ENCODE results near the gene LIN7A.
A peak's percentile ranks its signal among the peaks of the same experiment; 100 is the strongest.

Gene LIN7A

GRCh38 chr12:80766210-80766609 lies 171.5 kb downstream of the LIN7A start:
- DNase-seq (ENCODE audit: low read depth) = no peak
- no peak for TF ChIP-seq CTCF (conservative IDR thresholded peaks at IDR 0.05; ENCODE audit: control insufficient read depth, insufficient read depth, low read depth, low read length)
- no peak overlapping the region for H3K4me3 ChIP-seq (ENCODE audit: control insufficient read depth, low read depth, low read length)

- peak; percentile 58 for TF ChIP-seq CTCF (conservative IDR thresholded peaks at IDR 0.05; ENCODE audit: control insufficient read depth, insufficient read depth, low read depth, low read length)
- peak; percentile 83 for DNase-seq (ENCODE audit: low read depth)
Measured at GRCh38 chr12:80763874-80764273, 173.9 kb downstream of the LIN7A start.

GRCh38 chr12:80761838-80762237 lies 175.9 kb downstream of the LIN7A start:
- no peak for TF ChIP-seq CTCF (conservative IDR thresholded peaks at IDR 0.05; ENCODE audit: control insufficient read depth, insufficient read depth, low read depth, low read length)
- peak; percentile 58 for DNase-seq (ENCODE audit: low read depth)
- no peak overlapping the region for H3K4me3 ChIP-seq (ENCODE audit: control insufficient read depth, low read depth, low read length)

More at GRCh38 chr12:80763874-80764273, 173.9 kb downstream of the LIN7A start:
- no peak overlapping the region for H3K4me3 ChIP-seq (ENCODE audit: control insufficient read depth, low read depth, low read length)

GRCh38 chr12:80756875-80757274 lies 180.9 kb downstream of the LIN7A start:
- no peak for TF ChIP-seq CTCF (conservative IDR thresholded peaks at IDR 0.05; ENCODE audit: control insufficient read depth, insufficient read depth, low read depth, low read length)
- no peak overlapping the region for H3K4me3 ChIP-seq (ENCODE audit: control insufficient read depth, low read depth, low read length)
- peak; percentile 70 for DNase-seq (ENCODE audit: low read depth)

DNA sequence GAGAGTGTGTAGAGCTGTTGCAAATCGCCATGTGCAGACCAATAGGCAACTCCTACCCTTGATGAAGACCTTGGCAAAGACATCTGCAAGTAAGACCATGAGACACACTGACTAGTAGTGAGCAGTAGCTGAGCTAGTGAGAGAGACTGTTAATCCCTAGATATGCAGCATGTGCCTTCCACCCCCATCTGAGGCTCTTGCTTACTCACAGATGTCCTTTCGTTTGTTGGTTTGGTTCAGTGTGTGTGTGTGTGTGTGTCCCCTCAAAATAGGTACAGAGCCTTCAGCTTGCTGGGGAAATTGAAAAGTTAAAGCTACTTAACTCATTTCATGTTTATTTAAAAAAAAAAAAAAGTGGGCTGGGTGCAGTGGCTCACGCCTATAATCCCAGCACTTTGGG lies 183.5 kb downstream of the LIN7A start:
- DNase-seq (ENCODE audit: low read depth) = no peak
- no peak for TF ChIP-seq CTCF (conservative IDR thresholded peaks at IDR 0.05; ENCODE audit: control insufficient read depth, insufficient read depth, low read depth, low read length)

DNA sequence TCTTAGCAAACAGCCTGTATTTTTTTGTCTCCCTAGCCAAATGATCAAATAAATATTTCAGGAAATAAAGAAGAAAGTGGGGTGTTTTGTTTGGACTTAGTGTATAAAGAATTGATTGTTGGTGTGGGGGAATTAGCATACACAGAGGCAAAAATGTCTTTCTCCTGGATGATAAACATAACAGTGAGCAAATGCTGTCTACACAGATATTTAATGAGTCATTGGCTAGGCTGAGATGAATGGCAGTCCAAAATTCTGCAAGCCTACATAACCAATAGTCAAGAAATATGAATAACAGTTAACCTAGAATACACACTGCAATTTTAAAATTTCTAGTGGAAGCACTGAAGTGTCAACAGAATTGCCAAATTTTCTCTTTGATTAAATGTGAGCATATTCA lies 185.3 kb downstream of the LIN7A start:
- TF ChIP-seq CTCF (conservative IDR thresholded peaks at IDR 0.05; ENCODE audit: control insufficient read depth, insufficient read depth, low read depth, low read length) = no peak
- H3K4me3 ChIP-seq (ENCODE audit: control insufficient read depth, low read depth, low read length) = no peak overlapping the region
- peak; percentile 14 for DNase-seq (ENCODE audit: low read depth)

More for the DNA sequence above, 183.5 kb downstream of the LIN7A start:
- H3K4me3 ChIP-seq (ENCODE audit: control insufficient read depth, low read depth, low read length) = no peak overlapping the region

DNA sequence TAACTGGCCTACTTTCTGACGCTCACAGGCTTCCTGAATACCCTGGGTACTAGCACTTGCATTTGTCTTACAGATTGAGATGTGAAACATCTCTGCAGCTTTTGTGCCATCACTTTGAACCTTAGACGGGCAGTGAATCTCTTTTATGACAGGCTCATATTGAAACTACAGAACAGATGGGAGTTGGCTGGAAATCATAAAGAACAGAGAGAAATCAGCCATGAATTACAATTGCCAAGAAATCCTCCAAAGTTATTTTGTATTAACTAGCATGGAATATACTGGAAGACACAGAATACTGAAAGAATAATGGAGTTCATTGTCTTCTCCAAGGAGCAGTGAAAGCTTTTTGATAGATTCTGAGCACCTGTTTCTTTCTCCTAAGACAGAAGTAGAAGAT lies 188.3 kb downstream of the LIN7A start:
- TF ChIP-seq CTCF (conservative IDR thresholded peaks at IDR 0.05; ENCODE audit: control insufficient read depth, insufficient read depth, low read depth, low read length) = no peak
- no peak for DNase-seq (ENCODE audit: low read depth)
- no peak overlapping the region for H3K4me3 ChIP-seq (ENCODE audit: control insufficient read depth, low read depth, low read length)
